HG03045 (cell line): ENCODE results near the gene CCDC124.

Experiments
- ATAC-seq: cut with Tn5 transposase; IDR thresholded peaks from one replicate; pipeline ENCODE4 v1.9.1; 2021; ENCODE audit warnings: mild to moderate bottlenecking, moderate library complexity; ENCODE audit not compliant: unreplicated experiment

Gene CCDC124

DNA sequence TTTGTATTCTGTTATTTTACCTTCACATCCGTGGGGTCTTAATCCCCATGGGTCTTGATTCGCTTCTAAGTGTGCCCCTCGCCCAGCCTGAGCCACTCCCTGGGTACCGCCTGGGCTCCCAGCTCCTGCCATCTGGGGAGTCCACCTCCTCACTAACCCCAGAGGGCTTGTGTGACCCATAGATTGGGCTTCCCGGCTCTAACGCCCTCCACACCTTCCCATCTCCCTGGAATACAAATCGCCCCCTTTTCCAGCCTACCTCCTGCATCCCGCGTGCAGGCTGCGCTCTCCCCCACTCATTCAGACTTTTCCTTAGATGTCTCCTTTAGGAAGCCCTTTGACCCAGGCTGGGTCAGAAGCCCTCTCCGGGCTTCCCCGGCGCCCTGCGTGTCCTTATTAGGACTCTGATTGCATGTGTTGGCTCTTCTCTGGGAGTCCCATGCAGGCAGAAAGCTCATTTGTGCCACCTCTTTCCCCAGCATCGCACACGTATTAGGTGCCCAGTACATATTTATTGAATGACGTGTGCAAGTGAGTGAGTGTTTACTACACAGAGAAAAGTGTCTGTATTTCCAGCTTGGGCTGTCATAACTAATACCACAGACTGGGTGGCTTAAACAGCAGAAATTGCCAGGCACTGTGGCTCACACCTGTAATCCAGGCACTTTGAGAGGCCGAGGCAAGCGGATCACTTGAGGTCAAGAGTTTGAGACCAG lies 757 bp downstream of the CCDC124 start:
- ATAC-seq: no peak

DNA sequence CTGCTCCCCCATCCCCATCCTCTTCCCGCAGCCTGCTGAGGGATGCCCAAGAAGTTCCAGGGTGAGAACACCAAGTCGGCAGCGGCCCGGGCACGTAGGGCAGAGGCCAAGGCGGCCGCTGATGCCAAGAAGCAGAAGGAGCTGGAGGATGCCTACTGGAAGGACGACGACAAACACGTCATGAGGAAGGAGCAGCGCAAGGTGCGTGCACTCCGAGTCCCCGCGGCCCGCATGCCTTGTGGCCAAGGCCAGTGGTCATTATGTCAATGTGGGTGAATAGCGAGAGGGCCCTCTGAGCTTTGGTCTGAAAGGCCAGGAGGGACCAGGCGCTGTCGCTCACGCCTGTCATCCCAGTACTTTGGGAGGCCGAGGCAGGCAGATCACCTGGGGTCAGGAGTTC lies 3.6 kb downstream of the CCDC124 start:
- ATAC-seq: no peak

DNA sequence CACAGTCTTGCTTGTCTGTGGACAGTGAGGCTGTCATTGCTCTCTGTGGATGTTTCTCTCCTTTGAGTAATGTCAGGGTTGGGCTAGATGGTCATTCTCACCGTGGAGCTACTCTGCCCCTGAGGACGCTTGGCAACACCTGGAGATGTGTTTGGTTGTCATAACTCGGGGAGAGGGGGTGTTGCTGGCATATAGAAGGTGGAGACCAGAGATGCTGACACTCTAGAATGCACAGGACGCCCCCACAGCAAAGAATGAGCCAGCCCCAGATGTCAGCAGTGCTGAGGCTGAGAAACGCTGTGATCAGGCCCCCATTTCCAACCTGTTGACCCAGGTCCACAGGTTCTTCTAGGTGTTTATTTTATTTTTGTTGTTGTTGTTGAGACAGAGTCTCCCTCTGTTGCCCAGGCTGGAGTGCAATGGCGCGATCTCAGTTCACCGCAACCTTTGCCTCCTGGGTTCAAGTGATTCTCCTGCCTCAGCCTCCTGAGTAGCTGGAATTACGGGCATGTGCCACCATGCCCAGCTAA lies 4.6 kb downstream of the CCDC124 start:
- no peak for ATAC-seq

DNA sequence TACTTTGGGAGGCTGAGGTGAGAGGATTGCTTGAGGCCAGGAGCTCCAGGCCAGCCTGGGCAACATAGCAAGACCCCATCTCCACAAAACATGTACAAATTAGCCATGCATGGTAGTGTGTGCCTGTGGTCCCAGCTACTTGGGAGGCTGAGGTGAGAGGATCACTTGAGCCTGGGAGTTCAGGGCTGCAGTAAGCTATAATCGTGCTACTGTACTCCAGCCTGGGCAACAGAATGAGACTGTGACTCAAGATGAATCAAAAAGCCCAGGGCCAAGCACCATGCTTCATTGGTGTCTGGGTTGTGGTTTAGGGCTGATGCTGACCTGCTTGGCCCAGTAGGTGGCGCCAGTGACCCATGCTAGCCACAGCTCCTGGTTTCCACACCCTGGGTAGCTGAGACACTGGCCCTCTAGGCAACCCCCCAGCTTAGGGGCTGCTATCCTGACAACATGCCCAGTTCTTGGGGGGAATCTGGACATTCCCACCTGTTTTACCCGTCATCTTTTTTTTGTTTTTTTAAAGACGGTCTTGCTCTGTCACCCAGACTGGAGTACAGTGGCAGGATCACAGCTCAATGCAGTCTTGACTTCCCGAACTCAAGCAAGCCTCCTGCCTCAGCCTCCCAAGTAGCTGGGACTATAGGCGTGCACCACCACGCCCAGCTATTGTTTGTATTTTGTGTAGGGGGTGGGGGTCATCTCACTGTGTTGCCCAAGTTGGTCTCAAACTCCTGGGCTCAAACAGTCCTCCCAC lies 5.5 kb downstream of the CCDC124 start:
- ATAC-seq: no peak

DNA sequence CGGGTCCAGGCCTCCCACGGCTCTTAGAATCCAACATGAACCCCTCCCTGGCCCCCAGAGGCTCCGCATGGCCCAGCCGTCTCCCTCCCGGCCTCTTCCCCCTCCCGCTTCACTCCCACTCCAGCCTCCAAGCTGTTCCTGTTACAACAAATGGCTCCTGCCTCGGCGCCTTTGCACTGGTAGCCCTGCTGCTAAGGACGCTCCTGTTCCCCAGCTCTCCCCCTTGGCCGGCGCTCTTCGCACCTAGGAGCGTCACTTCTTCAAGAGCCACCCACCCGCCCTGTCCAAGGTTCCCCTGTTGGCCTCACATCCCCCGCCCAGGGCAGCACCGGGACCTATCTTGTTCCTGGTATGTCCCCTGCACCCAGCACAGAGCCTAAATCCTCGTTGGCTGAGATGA lies 9.4 kb downstream of the CCDC124 start:
- no peak for ATAC-seq

DNA sequence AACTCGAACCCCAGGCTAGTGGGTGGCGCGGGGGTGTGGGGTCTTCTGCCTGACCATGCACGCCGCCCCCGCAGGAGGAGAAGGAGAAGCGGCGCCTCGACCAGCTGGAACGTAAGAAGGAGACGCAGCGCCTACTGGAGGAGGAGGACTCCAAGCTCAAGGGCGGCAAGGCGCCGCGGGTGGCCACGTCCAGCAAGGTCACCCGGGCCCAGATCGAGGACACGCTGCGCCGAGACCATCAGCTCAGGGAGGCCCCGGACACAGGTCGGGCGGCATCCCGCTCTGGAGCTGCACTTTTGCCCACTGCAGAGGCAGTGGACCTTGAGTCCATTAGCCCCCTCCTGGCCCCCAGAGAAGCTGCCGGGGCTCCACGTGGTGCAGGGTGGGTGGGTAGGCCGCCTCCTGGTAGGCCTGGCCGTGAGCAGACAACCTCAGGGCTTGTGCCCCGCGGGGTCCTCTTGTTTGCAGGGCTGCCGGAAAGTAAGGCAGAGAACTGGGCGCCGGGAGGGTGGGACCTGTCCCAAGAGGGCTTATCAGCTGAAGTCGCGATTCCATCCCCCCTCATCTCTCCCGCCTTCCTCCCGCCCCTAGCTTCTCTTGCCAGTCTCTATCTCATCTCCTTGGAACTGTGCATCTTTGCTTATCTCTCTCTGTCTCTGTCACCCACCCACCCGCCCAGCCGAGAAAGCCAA lies 9.9 kb downstream of the CCDC124 start:
- no peak for ATAC-seq

DNA sequence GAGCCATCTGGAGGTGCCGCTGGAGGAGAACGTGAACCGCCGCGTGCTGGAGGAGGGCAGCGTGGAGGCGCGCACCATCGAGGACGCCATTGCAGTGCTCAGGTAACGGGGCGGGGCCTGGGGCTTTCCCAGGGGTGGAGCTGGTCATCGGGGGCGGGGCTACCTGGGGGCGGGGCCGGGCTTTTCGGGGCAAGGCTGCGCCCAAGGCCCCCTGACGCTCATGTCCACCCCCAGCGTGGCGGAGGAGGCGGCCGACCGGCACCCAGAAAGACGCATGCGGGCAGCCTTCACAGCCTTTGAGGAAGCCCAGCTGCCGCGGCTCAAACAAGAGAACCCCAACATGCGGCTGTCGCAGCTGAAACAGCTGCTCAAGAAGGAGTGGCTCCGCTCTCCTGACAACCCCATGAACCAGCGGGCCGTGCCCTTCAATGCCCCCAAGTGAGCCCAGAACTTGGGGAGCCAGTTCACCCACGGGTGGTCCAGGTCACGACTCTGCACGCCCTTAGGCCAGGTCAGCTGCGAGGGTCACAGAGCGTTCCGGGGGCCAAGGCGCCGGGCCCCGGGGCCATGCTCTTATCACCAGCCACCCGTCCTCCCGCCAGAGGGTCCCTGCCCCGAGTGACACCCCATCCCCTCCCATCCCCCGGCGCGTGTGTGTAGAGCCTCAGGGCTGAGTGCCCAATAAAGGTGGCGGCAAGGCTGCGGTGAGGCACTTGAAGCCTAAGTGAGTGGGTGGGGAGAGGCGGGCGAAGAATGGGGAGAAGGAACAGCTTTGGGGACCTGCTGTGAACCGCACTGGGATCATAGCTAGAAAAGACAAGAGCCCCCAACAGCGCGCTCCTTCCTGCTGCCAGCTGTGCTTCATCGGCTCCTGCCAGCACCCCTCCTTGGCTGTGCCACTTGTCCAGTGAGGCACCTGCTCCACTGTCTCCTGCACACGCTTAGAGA lies 10.7 kb downstream of the CCDC124 start:
- ATAC-seq: no peak

DNA sequence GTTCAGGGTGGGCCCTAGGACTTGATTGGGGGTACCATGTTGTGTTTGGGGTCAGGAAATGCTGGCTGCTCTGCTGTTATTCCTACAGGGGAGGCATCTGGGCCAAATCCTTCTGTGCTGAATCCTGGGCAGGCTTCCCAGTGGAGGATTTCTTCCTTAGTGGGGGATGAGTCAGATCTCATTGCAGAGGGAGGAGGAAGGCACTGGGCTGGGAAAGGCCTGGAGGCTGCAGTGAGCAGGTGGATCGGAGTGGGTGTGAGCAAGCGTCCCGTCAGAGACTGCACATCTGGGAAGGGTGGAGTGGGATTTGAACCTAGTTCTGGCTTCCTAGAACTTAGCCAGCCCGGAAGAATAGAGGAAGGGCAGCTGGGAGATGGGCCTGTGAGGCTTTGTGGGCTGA lies 11.5 kb downstream of the CCDC124 start:
- ATAC-seq: no peak

DNA sequence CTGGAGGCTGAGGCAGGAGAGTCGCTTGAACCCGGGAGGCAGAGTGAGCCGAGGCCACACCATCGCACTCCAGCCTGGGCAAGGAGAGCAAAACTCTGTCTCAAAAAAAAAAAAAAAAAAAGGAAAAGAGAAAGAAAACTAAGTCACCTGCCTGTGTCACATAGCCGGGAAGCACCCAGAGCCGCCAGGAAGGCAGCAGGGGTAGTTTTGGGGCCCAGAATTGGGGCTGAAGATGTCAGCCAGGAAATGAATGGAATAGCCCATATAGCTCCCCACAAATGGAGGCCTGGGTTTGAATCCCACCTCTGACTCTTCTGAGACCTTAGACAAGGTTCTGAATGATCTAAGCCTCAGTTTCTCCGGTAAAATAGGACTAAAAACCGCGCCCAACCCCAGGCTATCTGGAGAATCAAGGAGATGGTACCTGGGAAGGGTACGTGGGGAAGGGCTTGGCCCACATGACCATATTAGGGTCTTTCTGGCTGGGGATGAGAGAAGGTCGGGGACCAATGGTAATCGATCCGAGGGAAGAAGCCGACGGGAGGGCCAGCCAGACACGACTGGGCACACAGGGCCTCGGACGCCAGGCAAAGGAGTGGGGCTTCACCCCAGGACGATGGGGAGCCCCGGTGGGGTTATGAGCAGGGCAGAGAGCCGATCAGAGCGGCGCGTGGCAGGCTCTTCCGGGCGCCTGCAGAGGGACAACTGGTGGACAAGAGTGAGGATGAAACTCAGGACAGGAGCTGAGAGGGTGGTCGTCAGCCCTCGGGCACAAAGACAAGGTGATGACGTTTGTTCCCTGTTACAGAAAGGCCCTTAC lies 14.4 kb downstream of the CCDC124 start:
- peak; percentile 13 for ATAC-seq

DNA sequence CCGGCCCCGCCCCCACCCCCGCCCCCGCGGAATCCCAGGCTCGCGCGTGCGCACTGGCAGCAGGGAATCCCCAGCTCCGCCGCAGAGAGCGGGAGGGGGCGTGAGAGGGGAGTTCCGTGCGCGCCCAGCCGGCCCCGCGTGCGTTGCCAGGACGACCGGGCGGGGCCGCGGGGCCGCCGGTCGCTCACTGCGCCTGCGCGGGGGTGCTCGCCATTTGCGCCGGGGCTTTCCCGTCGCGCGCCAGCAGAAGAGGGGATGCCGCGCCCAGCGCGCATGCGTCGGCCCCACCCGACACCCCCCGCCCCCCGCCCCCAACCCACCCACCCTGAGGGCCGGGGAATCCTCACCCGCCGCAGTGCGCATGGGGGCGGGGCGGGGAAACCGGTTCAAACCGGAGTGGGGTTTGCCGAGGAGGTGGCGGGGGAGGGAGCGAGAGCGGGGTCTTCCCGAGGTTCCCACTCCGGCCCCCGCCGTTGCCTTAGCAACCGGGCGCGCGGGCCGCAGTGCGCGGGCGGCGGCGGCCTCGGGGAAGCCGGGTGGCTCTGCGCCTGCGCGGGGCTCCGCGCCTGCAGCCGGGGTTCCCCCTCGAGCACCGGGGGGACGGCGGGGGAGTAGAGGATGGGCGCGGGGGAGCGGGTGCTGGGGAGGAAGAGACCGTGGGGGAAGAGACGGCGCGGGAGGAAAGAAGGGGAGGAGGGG lies 15.1 kb downstream of the CCDC124 start:
- ATAC-seq: peak; percentile 58

DNA sequence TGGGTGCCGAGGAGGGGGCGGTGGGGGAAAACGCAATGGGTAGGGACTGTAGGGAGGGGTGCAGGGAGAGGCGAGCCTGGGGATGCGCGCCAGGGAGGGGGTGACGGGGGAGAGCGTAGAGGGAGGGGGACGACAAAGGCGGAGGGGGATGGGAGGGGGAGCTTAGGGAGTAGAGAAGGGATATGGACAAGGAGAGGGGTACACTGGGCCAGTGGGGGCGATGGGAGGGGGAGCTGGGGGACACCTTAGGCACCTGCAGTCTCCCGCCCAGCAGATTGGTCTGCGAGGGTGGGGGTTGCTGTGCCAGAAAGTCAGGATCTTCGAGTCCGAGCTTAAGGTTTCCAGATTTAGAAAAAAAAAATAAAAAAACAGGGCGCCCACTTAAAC lies 15.7 kb downstream of the CCDC124 start:
- no peak for ATAC-seq

DNA sequence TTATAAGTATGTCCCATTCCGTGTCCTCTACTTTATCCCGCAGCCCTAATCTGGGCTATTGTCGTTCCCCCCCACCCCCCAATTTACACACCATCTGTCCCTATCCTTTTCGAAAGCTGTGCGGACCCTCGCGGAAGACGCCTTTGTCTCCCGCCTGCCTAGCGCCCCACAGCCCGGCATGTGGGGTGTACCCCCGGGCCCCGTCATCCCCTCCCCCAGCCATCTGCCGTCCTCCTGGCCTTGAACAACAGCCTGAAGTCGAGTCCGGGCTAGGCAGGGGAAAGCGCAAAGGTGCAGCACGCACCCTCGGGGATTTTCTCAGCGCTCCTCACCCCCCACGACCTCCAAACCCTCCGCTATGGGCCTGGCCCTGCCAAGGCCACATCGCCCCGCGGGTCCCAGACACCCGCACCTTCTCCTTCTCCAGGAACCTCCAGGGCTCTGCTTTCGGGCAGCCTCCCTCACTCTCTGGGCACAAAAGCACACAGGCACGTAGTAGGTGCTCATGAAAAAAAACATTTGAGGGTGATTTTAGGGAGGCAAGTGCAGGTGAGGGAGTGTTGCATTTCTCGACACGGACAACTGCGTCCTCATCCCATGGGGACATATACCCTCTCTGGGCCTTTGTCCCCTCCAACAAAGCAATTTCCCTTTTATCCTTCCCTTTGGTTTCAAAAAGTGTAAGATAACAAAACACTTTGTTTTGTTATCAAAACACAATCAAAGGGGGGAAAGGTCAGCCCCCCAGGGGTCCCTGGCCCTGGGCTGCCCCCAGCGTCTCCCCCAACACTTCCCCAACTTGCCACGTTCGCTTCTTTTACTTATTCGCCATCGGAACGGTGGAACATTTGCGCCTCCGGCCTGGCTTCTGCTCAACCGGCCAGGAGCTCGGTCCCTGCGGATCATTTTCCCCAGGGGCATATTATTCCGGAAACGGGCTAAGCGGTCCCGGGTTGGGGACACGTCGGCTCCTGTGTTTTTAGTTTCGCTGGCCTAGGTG lies 16.4 kb downstream of the CCDC124 start:
- ATAC-seq: no peak

DNA sequence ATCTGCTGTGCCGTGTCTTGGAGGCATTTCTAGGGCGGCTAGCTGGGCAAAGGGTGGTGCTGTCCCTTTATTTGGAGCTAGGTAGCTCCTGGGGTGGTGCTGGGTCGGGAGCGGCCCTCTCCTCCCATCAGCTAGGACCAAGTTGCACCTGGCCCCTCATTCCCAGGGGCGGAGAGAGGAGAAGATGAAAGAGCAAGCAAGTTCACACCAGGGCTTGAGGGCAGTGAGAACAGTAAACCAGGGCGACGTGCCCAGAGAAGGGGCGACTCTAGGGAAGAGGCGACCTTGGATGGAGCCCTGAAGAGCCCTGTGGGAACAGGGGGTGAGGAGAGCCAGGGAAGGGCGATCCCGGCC lies 17.1 kb downstream of the CCDC124 start:
- ATAC-seq: no peak

DNA sequence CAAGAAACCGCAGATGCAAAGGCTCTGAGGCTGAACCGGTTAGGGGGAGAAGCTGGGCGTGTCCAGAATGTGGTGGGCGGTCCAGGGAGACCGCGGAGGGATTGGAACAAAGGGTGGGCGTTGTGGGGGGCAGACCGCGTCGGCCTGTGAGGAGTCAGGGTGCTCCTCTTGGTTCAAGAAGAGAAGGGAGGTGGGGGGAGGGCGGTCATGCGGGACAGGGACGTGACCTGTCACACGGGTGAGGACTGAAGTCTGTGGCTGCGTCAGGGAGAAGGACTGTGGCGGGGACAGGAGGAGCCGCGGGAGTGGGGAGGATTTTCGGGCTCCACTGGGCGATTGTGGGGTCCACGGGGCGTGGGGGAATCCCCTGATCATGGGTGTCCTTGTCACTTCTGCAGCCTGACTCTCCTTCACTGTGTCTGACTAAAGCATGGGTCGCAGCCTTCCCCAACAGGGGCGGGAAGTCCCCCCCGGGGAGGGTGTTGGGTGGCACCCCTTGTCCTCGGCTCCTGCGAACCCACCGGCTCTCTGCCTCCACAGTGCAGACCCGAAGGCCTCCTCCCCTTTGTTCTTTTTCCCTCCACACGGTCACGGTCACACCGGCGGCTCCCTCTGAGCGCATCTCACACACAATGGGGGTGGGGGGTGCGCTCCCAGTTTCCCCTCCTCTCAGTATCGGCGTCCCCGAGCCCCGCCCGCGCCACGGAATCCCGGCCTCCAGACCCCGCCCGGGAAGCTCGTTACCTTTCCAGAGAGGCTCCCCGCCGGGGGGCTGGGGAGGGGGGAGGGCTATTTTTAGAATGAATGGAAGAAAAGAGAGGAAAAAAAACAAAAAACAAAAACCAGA lies 17.7 kb downstream of the CCDC124 start:
- no peak for ATAC-seq

DNA sequence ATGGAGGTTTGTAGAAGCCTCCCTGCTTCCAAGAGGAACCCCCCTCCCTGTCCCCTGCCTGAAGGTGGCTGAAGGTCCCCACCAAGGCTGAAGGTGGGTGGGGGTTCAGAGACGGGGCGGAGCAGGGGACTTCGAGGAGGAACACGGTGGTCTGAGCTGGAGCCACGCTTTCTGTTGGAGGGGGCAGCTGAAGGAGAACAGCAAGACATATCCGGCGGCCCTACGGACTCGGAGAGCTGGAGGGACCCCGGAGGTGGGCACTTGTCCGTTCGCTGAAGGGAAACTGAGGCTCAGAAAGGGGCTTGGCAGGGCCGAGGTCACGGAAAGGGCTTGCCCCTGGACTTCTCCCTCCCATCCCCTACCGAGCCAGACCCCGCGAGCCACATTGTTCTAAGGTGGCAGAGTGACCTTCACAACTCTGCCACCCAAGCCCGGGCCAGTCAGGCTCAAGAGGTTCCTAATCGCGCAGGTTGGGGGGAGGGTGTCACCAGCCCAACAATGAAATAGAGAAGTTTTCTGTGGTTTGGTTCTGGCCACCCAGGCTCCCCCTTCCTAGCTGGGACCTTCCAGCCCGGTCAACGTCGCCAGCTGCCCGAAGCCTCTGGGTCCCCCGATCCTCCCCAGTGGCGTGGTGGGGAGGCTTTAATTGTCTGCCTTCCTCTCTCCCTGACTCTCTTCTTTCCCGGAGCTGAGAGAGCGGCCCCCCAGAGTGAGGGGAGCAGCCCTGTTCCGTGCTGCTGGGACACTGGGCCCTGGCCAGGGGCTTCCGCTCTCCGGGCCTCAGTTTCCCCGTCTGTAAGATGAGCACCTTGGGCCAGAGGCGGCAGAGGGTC lies 18.6 kb downstream of the CCDC124 start:
- no peak for ATAC-seq
